Activated B cell treated with CpG ODN at 0.5 μM for 24 hours (primary cell): ENCODE measurements around the gene ALDH1A2. TPM values are rescaled to one million over a fixed set of nuclear protein-coding genes. Genes with fewer than 3 reads are reported as not detected.

Experiments used
- ATAC-seq: fragments of 200-7000 bp; cut with Tn5 transposase; one replicate; pipeline ENCODE4 v1.10.0; 2021; ENCODE audit warnings: low read depth, mild to moderate bottlenecking, moderate library complexity
- CTCF ChIA-PET: fragments of 350-600 bp; sonication (Branson Sonifier 250); formaldehyde crosslinking; loops from one replicate; lab custom pipeline; 2021; ENCODE audit warnings: antibody characterized with exemption; lab: Charles Lee
- POLR2A ChIA-PET: fragments of 350-600 bp; sonication (Branson Sonifier 250); formaldehyde crosslinking; loops from one replicate; lab custom pipeline; 2021; ENCODE audit warnings: antibody characterized with exemption; lab: Charles Lee
- DNase-seq: peaks from one replicate; pipeline ENCODE4 v3.0.0; 2022
- H3K27ac Mint-ChIP-seq: one replicate; pipeline ENCODE4 v1.8.0; 2020; ENCODE audit warnings: mixed read lengths
- H3K27me3 Mint-ChIP-seq: one replicate; pipeline ENCODE4 v1.8.0; 2021; ENCODE audit warnings: mixed read lengths
- H3K36me3 Mint-ChIP-seq: one replicate; pipeline ENCODE4 v1.8.0; 2021; ENCODE audit warnings: low read depth, mixed read lengths
- H3K4me1 Mint-ChIP-seq: one replicate; pipeline ENCODE4 v1.8.0; 2021; ENCODE audit warnings: mixed read lengths
- H3K4me3 Mint-ChIP-seq: one replicate; pipeline ENCODE4 v1.8.0; 2020; ENCODE audit warnings: mild to moderate bottlenecking, mixed read lengths
- H3K9me3 Mint-ChIP-seq: one replicate; pipeline ENCODE4 v1.8.0; 2020; ENCODE audit warnings: mixed read lengths
- CTCF ChIP-seq: fragments of 200-600 bp; IDR thresholded peaks from one replicate; pipeline ENCODE4 v1.8.0; 2022; ENCODE audit warnings: antibody characterized with exemption, mild to moderate bottlenecking
- intact Hi-C: fragments of 100-400 bp; cut with micrococcal nuclease; formaldehyde crosslinking; loops from one replicate; pipeline ENCODE4 v1.15.1; 2024
- total RNA-seq: library from RNA; stranded (reverse); gene quantifications from 2 replicates; pipeline ENCODE4 v1.2.3, GENCODE V29; 2022

Gene ALDH1A2
- total RNA-seq, 1 donor from 2014 or later: not detected

- Mint-ChIP-seq H3K27ac (no peak overlapping the region), H3K27me3 (peaks cover 43% of the 10 kb centered on the region), H3K4me3 (no peak overlapping the region), H3K9me3 (no peaks in the 10 kb centered on the region), H3K4me1 (peaks cover 3% of the 10 kb centered on the region), H3K36me3 (no peaks in the 10 kb centered on the region)
- POLR2A ChIA-PET: no interaction called here
- TF ChIP-seq CTCF: no peak
- DNase-seq (no peak), ATAC-seq (no peak)
- intact Hi-C loops: no loop called here
- CTCF ChIA-PET: interaction anchor here (1.4 kb wide), 1 partner anchor 12 kb away, joined by 6 read pairs; no protein-coding TSS in a partner anchor
Observed at GRCh38 chr15:58058729-58059128, 6.8 kb downstream of the ALDH1A2 start.

- peaks cover 3% of the 10 kb centered on the region for H3K4me1 Mint-ChIP-seq
- H3K9me3 Mint-ChIP-seq: no peaks in the 10 kb centered on the region
- intact Hi-C loops: no loop called here
- no peak for TF ChIP-seq CTCF
- no peak for ATAC-seq
- ChIA-PET POLR2A (no interaction called here), CTCF (interaction anchor here (1.4 kb wide), 1 partner anchor 13 kb away, joined by 6 read pairs; no protein-coding TSS in a partner anchor)
- no peak overlapping the region for H3K4me3 Mint-ChIP-seq
- peaks cover 36% of the 10 kb centered on the region for H3K27me3 Mint-ChIP-seq
- no peak for DNase-seq
- no peaks in the 10 kb centered on the region for H3K36me3 Mint-ChIP-seq
- H3K27ac Mint-ChIP-seq: no peak overlapping the region
Observed at GRCh38 chr15:58058073-58058472, 7.4 kb downstream of the ALDH1A2 start.

- Mint-ChIP-seq H3K27ac (no peak overlapping the region), H3K4me1 (peaks cover 3% of the 10 kb centered on the region), H3K36me3 (no peaks in the 10 kb centered on the region), H3K27me3 (peaks cover 31% of the 10 kb centered on the region), H3K4me3 (no peak overlapping the region), H3K9me3 (no peaks in the 10 kb centered on the region)
- intact Hi-C loops: no loop called here
- CTCF ChIA-PET: no interaction called here
- POLR2A ChIA-PET: no interaction called here
- TF ChIP-seq CTCF: no peak
- DNase-seq (no peak), ATAC-seq (no peak)
Observed at GRCh38 chr15:58057559-58057958, 8.0 kb downstream of the ALDH1A2 start.

GRCh38 chr15:58056015-58056414, 9.5 kb downstream of the ALDH1A2 start:
- H3K27ac Mint-ChIP-seq: no peak overlapping the region
- H3K27me3 Mint-ChIP-seq: peaks cover 24% of the 10 kb centered on the region
- ATAC-seq (no peak), DNase-seq (no peak)
- no peak overlapping the region for H3K4me3 Mint-ChIP-seq
- no peaks in the 10 kb centered on the region for H3K9me3 Mint-ChIP-seq
- intact Hi-C loops: no loop called here
- no peaks in the 10 kb centered on the region for H3K36me3 Mint-ChIP-seq
- POLR2A ChIA-PET: no interaction called here
- no peak for TF ChIP-seq CTCF
- H3K4me1 Mint-ChIP-seq: peaks cover 3% of the 10 kb centered on the region
- CTCF ChIA-PET: no interaction called here

GRCh38 chr15:58053315-58054153, 12.0 kb downstream of the ALDH1A2 start:
- H3K27ac Mint-ChIP-seq: no peak overlapping the region
- H3K9me3 Mint-ChIP-seq: no peaks in the 10 kb centered on the region
- no peaks in the 10 kb centered on the region for H3K36me3 Mint-ChIP-seq
- intact Hi-C loops: no loop called here
- no peak overlapping the region for H3K4me3 Mint-ChIP-seq
- H3K4me1 Mint-ChIP-seq: peaks cover 3% of the 10 kb centered on the region
- TF ChIP-seq CTCF: no peak
- no peak for DNase-seq
- peaks cover 20% of the 10 kb centered on the region for H3K27me3 Mint-ChIP-seq
- POLR2A ChIA-PET: no interaction called here
- no peak for ATAC-seq
- CTCF ChIA-PET: no interaction called here
